ENCODE results near the gene TPCN1.

The TPCN1 gene

GRCh38 chr12:113257564-113257963, 36.3 kb downstream of the TPCN1 start:
- in situ Hi-C loops (cut with HindIII; ENCODE audit: low sequenced_read_pairs) = no loop called here

GRCh38 chr12:113260127-113260526, 38.9 kb downstream of the TPCN1 start:
- in situ Hi-C loops (cut with HindIII; ENCODE audit: low sequenced_read_pairs) = no loop called here

GRCh38 chr12:113260636-113261300, 39.5 kb downstream of the TPCN1 start:
- in situ Hi-C loops (cut with HindIII; ENCODE audit: low sequenced_read_pairs) = no loop called here

- in situ Hi-C loops (cut with HindIII; ENCODE audit: low sequenced_read_pairs) = no loop called here
These were observed 40.7 kb downstream of the TPCN1 start for GRCh38 chr12:113261847-113262470.

GRCh38 chr12:113262710-113263109, 41.4 kb downstream of the TPCN1 start:
- in situ Hi-C loops (cut with HindIII; ENCODE audit: low sequenced_read_pairs) = no loop called here

GRCh38 chr12:113263431-113263963, 42.2 kb downstream of the TPCN1 start:
- in situ Hi-C loops (cut with HindIII; ENCODE audit: low sequenced_read_pairs) = no loop called here

- in situ Hi-C loops (cut with HindIII; ENCODE audit: low sequenced_read_pairs) = no loop called here
These were observed 45.0 kb downstream of the TPCN1 start for GRCh38 chr12:113266106-113266895.

GRCh38 chr12:113267621-113268020, 46.4 kb downstream of the TPCN1 start:
- in situ Hi-C loops (cut with HindIII; ENCODE audit: low sequenced_read_pairs) = no loop called here

- in situ Hi-C loops (cut with HindIII; ENCODE audit: low sequenced_read_pairs) = no loop called here
These were observed 46.9 kb downstream of the TPCN1 start for GRCh38 chr12:113268136-113268535.

GRCh38 chr12:113268621-113269020, 47.4 kb downstream of the TPCN1 start:
- in situ Hi-C loops (cut with HindIII; ENCODE audit: low sequenced_read_pairs) = no loop called here

- in situ Hi-C loops (cut with HindIII; ENCODE audit: low sequenced_read_pairs) = no loop called here
These were observed 48.1 kb downstream of the TPCN1 start for GRCh38 chr12:113269257-113269943.

GRCh38 chr12:113270709-113271009, 49.4 kb downstream of the TPCN1 start:
- in situ Hi-C loops (cut with HindIII; ENCODE audit: low sequenced_read_pairs) = no loop called here

- in situ Hi-C loops (cut with HindIII; ENCODE audit: low sequenced_read_pairs) = no loop called here
These were observed 50.2 kb downstream of the TPCN1 start for GRCh38 chr12:113271466-113271852.

- in situ Hi-C loops (cut with HindIII; ENCODE audit: low sequenced_read_pairs) = no loop called here
These were observed 50.7 kb downstream of the TPCN1 start for GRCh38 chr12:113271853-113272561.

GRCh38 chr12:113273053-113273725, 51.9 kb downstream of the TPCN1 start:
- in situ Hi-C loops (cut with HindIII; ENCODE audit: low sequenced_read_pairs) = no loop called here

- in situ Hi-C loops (cut with HindIII; ENCODE audit: low sequenced_read_pairs) = no loop called here
These were observed 53.6 kb downstream of the TPCN1 start for GRCh38 chr12:113274848-113275247.

- in situ Hi-C loops (cut with HindIII; ENCODE audit: low sequenced_read_pairs) = no loop called here
These were observed 55.0 kb downstream of the TPCN1 start for GRCh38 chr12:113276306-113276705.

GRCh38 chr12:113276946-113277500, 55.8 kb downstream of the TPCN1 start:
- in situ Hi-C loops (cut with HindIII; ENCODE audit: low sequenced_read_pairs) = no loop called here

- in situ Hi-C loops (cut with HindIII; ENCODE audit: low sequenced_read_pairs) = no loop called here
These were observed 56.2 kb downstream of the TPCN1 start for GRCh38 chr12:113277511-113277910.

- in situ Hi-C loops (cut with HindIII; ENCODE audit: low sequenced_read_pairs) = no loop called here
These were observed 56.9 kb downstream of the TPCN1 start for GRCh38 chr12:113278141-113278540.

Data from endothelial cell of hepatic sinusoid (primary cell).